Measurements from ENCODE around the gene CMTM8. TPM values are rescaled to one million over a fixed set of nuclear protein-coding genes. Genes with fewer than 3 reads are reported as not detected.
A peak's percentile ranks its signal among the peaks of the same experiment; 100 is the strongest.

The CMTM8 gene
- total and polyA plus RNA-seq, 7 experiments from 2014 or later = 7.4 to 13.6 (median 8.6) TPM

- ChIA-PET POLR2A (interaction anchor here (0.5 to 1.3 kb wide), 3 partner anchors 36 to 169 kb away, joined by 3 read pairs; no protein-coding TSS in a partner anchor), CTCF (interaction anchor here (0.6 kb wide), 1 partner anchor 57 kb away, joined by 3 read pairs; no protein-coding TSS in a partner anchor)
- H3K27ac Mint-ChIP-seq = peak overlapping the region in 5 of 9 donors; percentile 9 to 84 (median 51)
- no peaks in the 10 kb centered on the region for H3K27me3 Mint-ChIP-seq
- Histone ChIP-seq H3K4me1 (ENCODE audit: control insufficient read depth in 2 of 2, insufficient read depth in 2 of 2, low read length in 2 of 2) (no peaks in the 10 kb centered on the region), H3K36me3 (ENCODE audit: control insufficient read depth in 2 of 3, insufficient read depth in 3 of 3, low read length in 3 of 3) (no peaks in the 10 kb centered on the region), H3K27ac (ENCODE audit: low read depth, low read length) (no peak overlapping the region), H3K27me3 (ENCODE audit: control insufficient read depth in 2 of 2, insufficient read depth in 2 of 2, low read length in 2 of 2) (no peaks in the 10 kb centered on the region), H3K4me3 (ENCODE audit: low read length) (no peak overlapping the region), H3K9me3 (ENCODE audit: control insufficient read depth in 2 of 3, low read length in 3 of 3) (no peaks in the 10 kb centered on the region)
- no peak for ATAC-seq
- H3K36me3 Mint-ChIP-seq = peaks cover 0 to 8% (median 6%) of the 10 kb centered on the region in 5 donors
- DNase-seq = no peak
- H3K4me1 Mint-ChIP-seq = peaks cover 2 to 49% (median 20%) of the 10 kb centered on the region in 7 donors
- no peaks in the 10 kb centered on the region for H3K9me3 Mint-ChIP-seq
- peak overlapping the region in 4 of 10 donors; percentile 6 to 20 (median 8) for H3K4me3 Mint-ChIP-seq
- intact Hi-C loops (cut with micrococcal nuclease) = no loop called here
Observed at GRCh38 chr3:32276279-32276841, 37.9 kb downstream of the CMTM8 start.

- POLR2A ChIA-PET = no interaction called here
- CTCF ChIA-PET = interaction anchor here (0.6 to 1.4 kb wide), 3 partner anchors 18 to 26 kb away, joined by 3 to 4 read pairs (median 4); no protein-coding TSS in a partner anchor
- Histone ChIP-seq H3K4me3 (ENCODE audit: low read length) (no peak overlapping the region), H3K4me1 (ENCODE audit: control insufficient read depth in 2 of 2, insufficient read depth in 2 of 2, low read length in 2 of 2) (no peaks in the 10 kb centered on the region), H3K27me3 (ENCODE audit: control insufficient read depth in 2 of 2, insufficient read depth in 2 of 2, low read length in 2 of 2) (no peaks in the 10 kb centered on the region), H3K9me3 (ENCODE audit: control insufficient read depth in 2 of 3, low read length in 3 of 3) (no peaks in the 10 kb centered on the region), H3K27ac (ENCODE audit: low read depth, low read length) (no peak overlapping the region), H3K36me3 (ENCODE audit: control insufficient read depth in 2 of 3, insufficient read depth in 3 of 3, low read length in 3 of 3) (peaks cover 0 to 5% (median 0%) of the 10 kb centered on the region in 3 experiments)
- DNase-seq (no peak), ATAC-seq (no peak)
- Mint-ChIP-seq H3K27ac (no peak overlapping the region), H3K4me3 (no peak overlapping the region), H3K9me3 (no peaks in the 10 kb centered on the region), H3K36me3 (peaks cover 0 to 9% (median 4%) of the 10 kb centered on the region in 5 donors), H3K27me3 (no peaks in the 10 kb centered on the region), H3K4me1 (peaks cover 2 to 49% (median 23%) of the 10 kb centered on the region in 7 donors)
- intact Hi-C loops (cut with micrococcal nuclease) = no loop called here
Observed at GRCh38 chr3:32278714-32279113, 40.2 kb downstream of the CMTM8 start.

- Mint-ChIP-seq H3K27me3 (no peaks in the 10 kb centered on the region), H3K4me3 (no peak overlapping the region), H3K9me3 (no peaks in the 10 kb centered on the region), H3K36me3 (peaks cover 0 to 9% (median 4%) of the 10 kb centered on the region in 5 donors), H3K4me1 (peaks cover 2 to 52% (median 28%) of the 10 kb centered on the region in 7 donors), H3K27ac (no peak overlapping the region)
- intact Hi-C loops (cut with micrococcal nuclease) = no loop called here
- DNase-seq (no peak), ATAC-seq (no peak)
- peaks cover 0 to 5% (median 0%) of the 10 kb centered on the region in 3 experiments for H3K36me3 ChIP-seq (ENCODE audit: control insufficient read depth in 2 of 3, insufficient read depth in 3 of 3, low read length in 3 of 3)
- H3K9me3 ChIP-seq (ENCODE audit: control insufficient read depth in 2 of 3, low read length in 3 of 3) = no peaks in the 10 kb centered on the region
- no peaks in the 10 kb centered on the region for H3K4me1 ChIP-seq (ENCODE audit: control insufficient read depth in 2 of 2, insufficient read depth in 2 of 2, low read length in 2 of 2)
- CTCF ChIA-PET = interaction anchor here (0.7 kb wide), 1 partner anchor 7 kb away, joined by 3 read pairs; no protein-coding TSS in a partner anchor
- POLR2A ChIA-PET = interaction anchor here (0.6 kb wide), 1 partner anchor 10 kb away, joined by 3 read pairs; no protein-coding TSS in a partner anchor
- no peak overlapping the region for H3K27ac ChIP-seq (ENCODE audit: low read depth, low read length)
- H3K4me3 ChIP-seq (ENCODE audit: low read length) = no peak overlapping the region
- H3K27me3 ChIP-seq (ENCODE audit: control insufficient read depth in 2 of 2, insufficient read depth in 2 of 2, low read length in 2 of 2) = no peaks in the 10 kb centered on the region
Observed at GRCh38 chr3:32280262-32280910, 41.9 kb downstream of the CMTM8 start.

DNA sequence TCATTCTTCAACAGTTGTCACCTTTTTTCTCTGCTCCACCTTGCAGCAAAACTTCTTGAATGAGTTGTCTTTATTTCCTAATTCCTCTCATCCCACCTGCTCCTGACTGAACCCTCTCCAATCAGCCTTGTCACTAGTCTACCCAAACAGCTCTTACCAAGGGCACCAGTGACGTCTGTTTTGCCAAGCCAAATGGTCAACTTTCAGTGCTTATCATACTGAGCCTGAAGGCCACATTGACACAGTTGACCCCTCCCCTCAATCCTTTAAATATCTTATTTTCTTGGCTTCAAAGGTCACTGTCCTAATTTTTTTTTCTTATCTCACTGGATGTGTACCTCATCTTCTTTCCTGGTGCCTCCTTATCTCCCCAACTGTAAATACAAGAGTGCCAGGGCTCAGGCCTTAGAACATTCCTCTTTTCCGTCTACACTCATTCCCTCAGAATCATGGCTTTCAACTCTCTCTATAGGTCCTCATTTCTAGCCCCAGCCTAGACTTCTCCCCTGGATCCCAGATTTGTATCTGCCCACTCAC, 43.2 kb downstream of the CMTM8 start:
- no peaks in the 10 kb centered on the region for H3K9me3 Mint-ChIP-seq
- intact Hi-C loops (cut with micrococcal nuclease) = no loop called here

DNA sequence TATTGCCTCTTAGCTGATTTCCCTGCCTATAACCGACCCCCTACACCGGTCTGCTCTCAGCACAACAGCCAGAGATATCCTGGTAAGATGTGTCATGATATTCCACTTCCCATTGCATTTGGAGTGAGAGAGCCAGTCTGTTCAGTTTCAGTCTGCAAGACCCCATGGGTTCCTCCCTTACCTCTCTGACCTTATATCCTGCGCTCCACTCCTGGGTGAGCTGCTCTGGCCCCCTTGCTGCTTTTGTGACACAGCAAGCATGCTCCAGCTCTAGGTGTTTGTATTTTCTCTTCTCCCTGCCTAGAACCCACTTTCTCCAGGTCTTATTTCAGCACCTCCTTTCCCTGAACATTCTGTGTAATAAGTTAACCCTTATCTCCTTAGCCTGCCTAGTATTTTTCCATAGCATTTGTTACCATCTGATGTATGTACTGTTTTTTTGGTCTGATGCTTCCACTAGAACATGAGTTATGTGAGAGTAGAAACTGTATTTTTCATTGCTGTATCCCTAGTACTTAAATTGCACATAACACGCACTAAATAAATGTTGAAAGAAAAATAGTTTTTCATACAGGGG, 44.2 kb downstream of the CMTM8 start:
- ChIA-PET CTCF (interaction anchor here (1.0 kb wide), 1 partner anchor 13 kb away, joined by 3 read pairs; no protein-coding TSS in a partner anchor), POLR2A (interaction anchor here (0.7 to 0.8 kb wide), 2 partner anchors 43 to 164 kb away, joined by 3 read pairs; no protein-coding TSS in a partner anchor)
- Mint-ChIP-seq H3K4me1 (peaks cover 10 to 63% (median 27%) of the 10 kb centered on the region in 7 donors), H3K36me3 (peaks cover 0 to 9% (median 0%) of the 10 kb centered on the region in 5 donors), H3K27me3 (no peaks in the 10 kb centered on the region), H3K9me3 (no peaks in the 10 kb centered on the region), H3K27ac (peak overlapping the region in 5 of 9 donors; percentile 6 to 75 (median 57)), H3K4me3 (no peak overlapping the region)
- H3K27ac ChIP-seq (ENCODE audit: low read depth, low read length) = no peak overlapping the region
- DNase-seq (no peak), ATAC-seq (no peak)
- H3K4me3 ChIP-seq (ENCODE audit: low read length) = no peak overlapping the region
- no peaks in the 10 kb centered on the region for H3K9me3 ChIP-seq (ENCODE audit: control insufficient read depth in 2 of 3, low read length in 3 of 3)
- no peaks in the 10 kb centered on the region for H3K27me3 ChIP-seq (ENCODE audit: control insufficient read depth in 2 of 2, insufficient read depth in 2 of 2, low read length in 2 of 2)
- H3K4me1 ChIP-seq (ENCODE audit: control insufficient read depth in 2 of 2, insufficient read depth in 2 of 2, low read length in 2 of 2) = no peaks in the 10 kb centered on the region
- peaks cover 0 to 5% (median 0%) of the 10 kb centered on the region in 3 experiments for H3K36me3 ChIP-seq (ENCODE audit: control insufficient read depth in 2 of 3, insufficient read depth in 3 of 3, low read length in 3 of 3)
- intact Hi-C loops (cut with micrococcal nuclease) = no loop called here

More for the DNA sequence above, 43.2 kb downstream of the CMTM8 start:
- Histone ChIP-seq H3K36me3 (ENCODE audit: control insufficient read depth in 2 of 3, insufficient read depth in 3 of 3, low read length in 3 of 3) (peaks cover 0 to 5% (median 0%) of the 10 kb centered on the region in 3 experiments), H3K4me3 (ENCODE audit: low read length) (no peak overlapping the region), H3K27me3 (ENCODE audit: control insufficient read depth in 2 of 2, insufficient read depth in 2 of 2, low read length in 2 of 2) (no peaks in the 10 kb centered on the region), H3K4me1 (ENCODE audit: control insufficient read depth in 2 of 2, insufficient read depth in 2 of 2, low read length in 2 of 2) (no peaks in the 10 kb centered on the region), H3K9me3 (ENCODE audit: control insufficient read depth in 2 of 3, low read length in 3 of 3) (no peaks in the 10 kb centered on the region), H3K27ac (ENCODE audit: low read depth, low read length) (no peak overlapping the region)
- DNase-seq = no peak
- CTCF ChIA-PET = no interaction called here
- Mint-ChIP-seq H3K27me3 (no peaks in the 10 kb centered on the region), H3K36me3 (peaks cover 0 to 9% (median 0%) of the 10 kb centered on the region in 5 donors), H3K4me1 (peaks cover 10 to 56% (median 27%) of the 10 kb centered on the region in 7 donors), H3K27ac (peak overlapping the region in 4 of 9 donors; percentile 2 to 35 (median 12)), H3K4me3 (no peak overlapping the region)
- POLR2A ChIA-PET = interaction anchor here (0.5 kb wide), 1 partner anchor 17 kb away, joined by 4 read pairs; no protein-coding TSS in a partner anchor
- ATAC-seq = no peak

DNA sequence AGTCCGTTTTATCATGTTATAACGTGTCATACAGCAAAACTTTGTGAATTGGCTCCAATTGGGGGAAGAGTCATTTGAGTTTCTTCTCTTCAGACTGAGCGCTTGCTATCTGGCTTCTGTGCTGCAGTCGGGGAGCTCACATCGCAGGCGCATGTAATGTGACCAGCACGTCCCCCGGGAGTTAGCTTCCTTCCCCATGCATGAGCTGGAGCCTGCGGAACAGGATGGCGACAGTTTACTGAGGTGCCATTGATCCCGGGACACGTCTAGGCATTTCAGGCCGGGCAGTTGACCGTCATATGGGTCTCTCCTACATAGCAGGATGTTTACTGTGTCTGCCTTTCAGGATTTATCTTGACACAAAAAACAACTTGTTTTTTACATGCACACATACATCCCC, 44.8 kb downstream of the CMTM8 start:
- Mint-ChIP-seq H3K36me3 (peaks cover 0 to 5% (median 0%) of the 10 kb centered on the region in 5 donors), H3K27me3 (no peaks in the 10 kb centered on the region), H3K27ac (peak overlapping the region in 3 of 9 donors; percentile 24 to 94 (median 75)), H3K4me1 (peaks cover 10 to 64% (median 27%) of the 10 kb centered on the region in 7 donors), H3K4me3 (no peak overlapping the region), H3K9me3 (no peaks in the 10 kb centered on the region)
- DNase-seq (no peak), ATAC-seq (no peak)
- Histone ChIP-seq H3K27ac (ENCODE audit: low read depth, low read length) (no peak overlapping the region), H3K9me3 (ENCODE audit: control insufficient read depth in 2 of 3, low read length in 3 of 3) (no peaks in the 10 kb centered on the region), H3K36me3 (ENCODE audit: control insufficient read depth in 2 of 3, insufficient read depth in 3 of 3, low read length in 3 of 3) (peaks cover 0 to 5% (median 0%) of the 10 kb centered on the region in 3 experiments), H3K4me1 (ENCODE audit: control insufficient read depth in 2 of 2, insufficient read depth in 2 of 2, low read length in 2 of 2) (no peaks in the 10 kb centered on the region), H3K4me3 (ENCODE audit: low read length) (no peak overlapping the region), H3K27me3 (ENCODE audit: control insufficient read depth in 2 of 2, insufficient read depth in 2 of 2, low read length in 2 of 2) (no peaks in the 10 kb centered on the region)
- POLR2A ChIA-PET = no interaction called here
- intact Hi-C loops (cut with micrococcal nuclease) = no loop called here
- CTCF ChIA-PET = interaction anchor here (1.0 kb wide), 1 partner anchor 13 kb away, joined by 3 read pairs; no protein-coding TSS in a partner anchor

All from naive thymus-derived CD4-positive, alpha-beta T cell (primary cell).